ENCODE results near the gene CFAP126.
"Not testable (repeated sequence)": the region's sequence is repeated elsewhere in the genome, so short reads cannot be mapped to it uniquely, and the experiment has no call there.

CFAP126 gene, protein sequence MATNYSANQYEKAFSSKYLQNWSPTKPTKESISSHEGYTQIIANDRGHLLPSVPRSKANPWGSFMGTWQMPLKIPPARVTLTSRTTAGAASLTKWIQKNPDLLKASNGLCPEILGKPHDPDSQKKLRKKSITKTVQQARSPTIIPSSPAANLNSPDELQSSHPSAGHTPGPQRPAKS

DNA sequence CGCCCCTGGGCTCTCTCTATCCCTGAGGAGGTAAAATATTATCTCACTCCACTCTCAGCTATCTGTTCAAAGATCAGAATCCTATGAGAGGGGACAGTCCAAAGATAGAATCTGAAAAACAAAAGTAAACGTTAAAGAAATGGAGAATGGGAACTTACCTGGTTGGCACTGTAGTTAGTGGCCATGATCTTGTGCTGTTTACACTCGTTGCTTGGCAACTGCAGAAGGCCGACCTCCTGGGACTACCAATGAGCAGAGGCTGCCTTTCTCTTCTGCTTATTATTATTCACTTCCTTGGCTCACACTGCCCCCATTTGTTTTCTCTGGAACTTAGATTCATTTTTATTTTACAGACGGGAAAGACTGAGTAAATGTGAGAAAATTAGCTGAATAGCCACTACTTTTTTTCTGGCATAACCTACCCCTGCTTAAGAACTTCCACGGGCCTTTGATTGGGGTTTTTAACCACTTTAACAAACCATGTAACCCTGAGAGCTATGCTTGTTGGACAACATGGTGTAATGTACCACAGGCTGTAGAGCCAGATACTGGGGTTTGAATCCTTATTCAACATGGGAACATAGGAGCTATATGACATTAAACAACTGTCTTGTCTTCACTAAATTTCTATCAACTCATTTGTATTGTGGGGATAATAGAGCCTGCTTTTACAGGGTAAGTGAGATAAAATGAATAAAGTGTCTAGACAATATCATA is at the start of gene CFAP126:
CFAP126 (minus strand) TSS at position 193 of the 717 bp plus-strand sequence; CDS start at position 185, 8 bp downstream.
- DNase-seq = peak; percentile 31

DNA sequence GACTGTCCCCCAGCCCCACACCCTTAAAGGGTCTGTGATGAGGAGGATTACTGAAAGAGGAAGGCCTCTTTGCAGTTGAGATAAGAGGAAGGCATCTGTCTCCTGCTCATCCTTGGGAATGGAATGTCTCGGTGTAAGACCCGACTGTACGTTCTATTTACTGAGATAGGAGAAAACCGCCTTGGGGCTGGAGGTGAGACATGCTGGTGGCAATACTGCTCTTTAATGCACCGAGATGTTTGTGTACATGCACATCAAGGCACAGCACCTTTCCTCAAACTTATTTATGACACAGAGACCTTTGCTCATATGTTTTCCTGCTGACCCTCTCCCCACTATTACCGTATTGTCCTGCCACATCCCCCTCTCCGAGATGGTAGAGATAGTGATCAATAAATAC is 45.4 kb upstream of the CFAP126 start:
- not testable (repeated sequence) for DNase-seq

DNA sequence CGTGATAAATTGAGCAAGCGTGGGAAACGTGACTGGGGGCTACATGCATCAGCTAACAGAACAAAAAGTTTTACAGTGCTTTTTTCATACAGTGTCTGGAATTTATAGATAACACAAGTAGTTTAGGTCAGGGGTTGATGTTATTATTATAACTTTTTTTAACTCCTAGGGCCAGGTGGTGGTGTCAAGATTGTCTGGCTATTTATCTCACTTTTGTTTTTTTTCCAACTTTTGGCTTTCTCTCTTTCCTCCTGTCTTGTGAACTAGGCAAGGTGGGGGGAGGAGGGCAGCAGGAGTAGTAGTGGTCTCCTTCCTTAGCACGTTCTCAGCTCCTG is 42.9 kb upstream of the CFAP126 start:
- DNase-seq = not testable (repeated sequence)

DNA sequence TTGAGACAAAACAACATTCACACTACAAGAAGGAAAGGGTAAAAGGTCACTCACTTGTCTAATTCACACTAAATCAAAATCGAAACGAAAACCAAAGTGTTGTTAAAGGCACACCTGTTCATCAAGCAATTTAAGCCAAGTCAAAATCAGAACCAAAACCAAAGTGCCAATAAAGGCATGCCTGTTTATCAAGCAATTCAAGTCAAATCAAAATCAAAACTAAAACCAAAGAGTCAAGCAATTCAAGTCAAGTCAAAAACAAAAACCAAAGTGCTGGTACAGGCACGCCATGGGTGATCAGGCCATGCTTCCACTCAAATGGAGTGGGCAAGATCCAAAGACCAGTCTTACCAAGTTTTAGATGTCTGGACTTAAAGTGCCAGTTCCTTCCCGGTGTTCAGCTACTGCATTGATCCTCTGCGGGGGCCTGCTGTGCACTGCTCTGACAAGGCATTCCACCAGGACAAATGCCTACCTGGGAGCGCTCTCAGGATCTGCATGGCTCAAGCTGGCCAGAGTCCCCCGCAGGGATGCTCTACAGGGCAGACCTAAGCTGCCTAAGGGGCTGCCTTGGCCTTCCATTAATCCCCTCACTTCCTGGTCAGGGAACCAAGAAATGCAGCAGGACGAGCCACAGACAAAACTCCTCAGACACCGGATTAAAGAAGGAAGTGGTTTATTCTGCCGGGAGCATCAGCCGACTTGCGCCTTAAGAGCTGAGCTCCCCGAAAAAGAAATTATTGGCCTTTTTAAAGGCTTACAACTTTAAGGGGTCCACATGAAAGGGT is 42.4 kb upstream of the CFAP126 start:
- DNase-seq = peak; percentile 17

DNA sequence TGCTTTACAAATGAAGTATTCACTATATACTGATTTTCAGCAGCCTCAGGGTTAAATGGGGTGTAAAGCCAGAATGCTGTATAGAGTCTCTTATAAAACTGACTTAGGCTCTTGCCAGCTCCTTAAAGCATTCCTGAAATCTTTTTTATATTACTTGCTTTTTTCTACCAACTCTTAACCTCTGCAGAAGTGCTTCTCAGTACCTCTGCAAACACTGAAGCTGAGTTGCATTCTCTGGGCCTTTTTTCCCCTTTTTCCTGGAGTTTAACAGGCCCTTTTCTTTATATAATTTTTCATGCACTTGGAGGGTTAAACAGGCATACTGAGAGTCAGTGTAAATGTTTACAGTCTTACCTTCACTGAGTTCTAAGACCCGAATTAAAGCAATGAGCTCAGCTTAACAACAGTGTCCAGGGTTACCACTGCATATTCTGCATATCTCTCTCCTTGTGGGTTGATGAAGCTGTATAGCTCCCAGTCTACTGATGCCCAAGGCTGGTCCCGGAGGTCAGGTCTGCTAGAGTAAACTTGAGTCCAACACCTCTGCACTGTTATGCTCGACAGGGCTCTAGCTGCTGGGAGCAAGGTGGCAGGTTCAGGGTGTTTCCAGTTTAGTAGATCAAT is 40.9 kb upstream of the CFAP126 start:
- DNase-seq = no peak

DNA sequence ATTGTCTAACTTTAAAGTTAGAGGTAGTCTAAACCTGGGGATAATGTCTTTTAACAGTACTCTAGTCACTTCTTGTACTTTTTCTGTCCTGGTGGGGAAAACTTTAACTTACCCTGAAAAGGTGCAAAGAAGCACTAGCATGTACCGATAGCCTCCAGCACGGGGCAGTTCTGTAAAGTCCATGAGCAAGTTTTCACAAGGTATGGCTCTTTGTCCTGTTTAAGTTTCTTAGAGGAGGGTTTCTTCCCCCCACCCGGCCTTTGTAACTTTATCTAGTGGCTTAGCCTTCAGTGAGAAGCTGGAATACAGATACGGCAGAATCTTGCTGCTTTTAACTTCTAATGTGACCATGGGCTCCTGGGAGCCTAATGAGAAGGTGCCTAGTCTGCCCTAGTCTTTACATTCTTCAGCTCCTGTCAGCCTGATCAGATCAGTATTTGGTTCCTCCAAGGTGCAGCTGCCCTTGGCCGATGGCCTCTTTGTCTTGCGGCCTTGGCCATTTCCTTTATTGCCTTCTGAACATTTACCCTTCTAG is 39.8 kb upstream of the CFAP126 start:
- no peak for DNase-seq

DNA sequence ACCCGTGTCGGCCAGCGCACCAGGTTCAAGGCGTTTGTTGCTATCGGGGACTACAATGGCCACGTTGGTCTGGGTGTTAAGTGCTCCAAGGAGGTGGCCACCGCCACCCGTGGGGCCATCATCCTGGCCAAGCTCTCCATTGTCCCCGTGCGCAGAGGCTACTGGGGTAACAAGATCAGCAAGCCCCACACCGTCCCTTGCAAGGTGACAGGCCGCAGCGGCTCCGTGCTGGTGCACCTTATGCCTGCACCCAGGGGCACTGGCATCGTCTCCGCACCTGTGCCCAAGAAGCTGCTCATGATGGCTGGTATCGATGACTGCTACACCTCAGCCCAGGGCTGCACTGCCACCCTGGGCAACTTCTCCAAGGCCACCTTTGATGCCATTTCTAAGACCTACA is 38.9 kb upstream of the CFAP126 start:
- not testable (repeated sequence) for DNase-seq

DNA sequence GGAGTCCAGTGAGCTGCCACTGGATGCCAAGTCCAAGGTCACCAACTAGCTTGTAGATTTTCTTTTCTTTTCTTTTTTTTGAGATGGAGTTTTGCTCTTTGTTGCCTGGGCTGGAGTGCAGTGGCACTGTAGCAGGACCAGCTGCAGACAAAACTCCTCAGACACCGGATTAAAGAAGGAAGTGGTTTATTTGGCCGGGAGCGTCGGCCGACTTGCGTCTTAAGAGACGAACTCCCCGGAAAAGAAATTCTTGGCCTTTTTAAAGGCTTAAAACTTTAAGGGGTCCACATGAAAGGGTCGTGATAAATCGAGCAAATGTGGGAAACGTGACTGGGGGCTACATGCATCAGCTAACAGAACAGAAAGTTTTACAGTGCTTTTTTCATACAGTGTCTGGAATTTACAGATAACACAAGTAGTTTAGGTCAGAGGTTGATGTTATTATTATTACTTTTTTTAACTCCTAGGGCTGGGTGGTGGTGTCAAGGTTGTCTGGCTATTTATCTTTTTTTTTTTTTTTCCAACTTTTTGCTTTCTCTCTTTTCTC is 36.4 kb upstream of the CFAP126 start:
- no peak for DNase-seq

DNA sequence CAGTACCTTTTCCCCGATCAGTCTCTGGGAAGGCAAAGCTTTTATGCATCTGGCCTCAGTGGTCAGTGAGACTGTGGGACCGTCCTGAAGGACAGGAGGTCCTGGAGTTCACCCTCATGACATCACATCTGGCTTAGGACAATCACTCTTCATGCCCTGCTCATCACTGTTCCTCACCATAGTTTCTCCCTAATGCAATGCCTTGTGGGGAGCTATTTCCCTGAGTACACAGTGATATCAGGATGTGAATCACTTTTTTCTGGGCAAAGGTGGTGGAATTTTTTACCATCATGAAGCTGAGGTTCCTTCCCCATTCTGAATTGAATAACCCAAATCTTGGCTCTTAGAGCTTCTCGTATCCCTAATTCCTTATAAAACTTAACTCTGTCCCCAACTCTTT is 34.8 kb upstream of the CFAP126 start:
- no peak for DNase-seq

DNA sequence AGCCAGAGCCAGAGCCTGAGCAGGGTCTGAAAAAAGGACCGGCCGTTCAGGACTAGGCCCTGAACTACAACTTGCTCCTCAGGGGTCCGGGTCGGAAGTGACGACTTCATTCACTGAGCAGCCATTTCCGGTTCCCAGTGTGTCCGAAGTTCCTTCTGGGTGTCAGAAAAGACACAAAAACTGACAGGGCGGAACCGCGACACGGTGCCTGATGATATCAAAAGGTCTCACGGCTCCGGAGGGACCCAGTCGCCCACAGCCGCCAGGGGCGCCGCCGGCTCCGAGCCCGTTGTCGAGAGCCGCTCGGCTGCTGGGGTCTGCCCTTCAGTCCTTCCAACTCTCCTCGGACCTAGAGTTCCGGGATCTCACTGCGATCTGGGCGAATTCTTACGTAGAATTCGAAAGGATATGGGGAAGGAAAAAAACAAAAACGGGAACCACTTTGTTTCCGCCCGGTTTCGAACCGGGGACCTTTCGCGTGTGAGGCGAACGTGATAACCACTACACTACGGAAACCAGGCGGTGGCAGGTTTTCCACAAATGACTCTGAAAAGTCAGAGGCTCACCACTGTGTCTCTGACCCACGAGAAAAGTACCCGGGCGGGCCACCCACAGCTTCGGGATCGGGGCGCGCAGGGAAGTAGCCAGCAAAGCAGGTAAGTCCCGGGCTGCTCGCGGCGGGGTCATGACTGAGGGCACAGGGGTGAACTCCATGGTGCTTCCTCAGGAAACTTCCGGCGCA is 31.8 kb upstream of the CFAP126 start:
- peak; percentile 94 for DNase-seq

DNA sequence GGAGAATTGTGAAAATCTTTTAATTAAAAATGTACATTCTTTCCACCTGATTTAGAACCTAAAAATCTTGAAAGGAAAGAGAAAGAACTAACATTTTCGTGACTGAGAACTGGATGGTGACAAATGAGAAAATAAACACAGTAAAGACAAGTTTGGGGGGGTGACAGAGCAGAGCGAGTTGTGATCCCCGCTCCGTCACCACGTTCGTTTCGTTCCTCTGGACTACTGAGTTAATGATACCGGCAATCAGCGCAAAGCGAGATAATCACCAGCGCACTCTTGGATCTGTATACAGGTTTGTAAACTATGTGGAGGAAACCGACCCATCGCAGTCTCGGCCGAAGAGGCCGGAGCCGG is 31.2 kb upstream of the CFAP126 start:
- DNase-seq = no peak

DNA sequence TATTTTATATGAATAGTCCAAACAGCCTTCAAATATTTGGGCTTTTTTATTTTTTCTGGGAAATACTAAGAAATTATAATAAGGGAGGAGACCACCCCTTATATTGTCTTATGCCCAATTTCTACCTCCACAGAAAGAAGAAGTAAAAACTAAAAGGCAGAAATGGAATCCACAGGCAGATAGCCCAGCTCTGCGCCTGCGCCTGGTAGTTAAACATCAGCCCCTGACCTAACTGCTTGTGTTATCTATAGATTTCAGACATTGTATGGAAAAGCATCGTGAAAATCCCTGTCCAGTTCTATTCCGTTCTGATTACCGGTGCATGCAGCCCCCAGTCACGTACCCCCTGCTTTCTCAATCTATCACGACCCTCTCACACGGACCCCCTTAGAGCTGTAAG is 29.4 kb upstream of the CFAP126 start:
- not testable (repeated sequence) for DNase-seq

DNA sequence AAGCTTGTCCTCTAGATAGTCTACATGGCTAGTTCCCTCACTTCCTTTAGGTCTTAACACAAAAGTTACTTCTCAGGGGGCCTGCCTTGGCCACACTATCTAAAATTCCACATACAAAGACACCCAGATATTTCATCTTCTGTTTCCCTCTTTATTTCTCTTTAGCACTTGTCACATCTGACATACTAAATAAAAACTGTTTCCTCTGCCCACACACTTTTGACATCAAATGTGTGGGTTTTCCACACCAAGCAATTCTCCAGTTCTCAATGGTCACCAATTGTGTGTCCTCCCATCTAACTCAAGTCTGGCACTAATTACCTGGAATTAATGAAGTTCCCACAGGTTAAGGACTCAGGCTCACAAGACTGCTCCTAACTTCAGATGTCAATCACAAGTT is 25.5 kb upstream of the CFAP126 start:
- no peak for DNase-seq

DNA sequence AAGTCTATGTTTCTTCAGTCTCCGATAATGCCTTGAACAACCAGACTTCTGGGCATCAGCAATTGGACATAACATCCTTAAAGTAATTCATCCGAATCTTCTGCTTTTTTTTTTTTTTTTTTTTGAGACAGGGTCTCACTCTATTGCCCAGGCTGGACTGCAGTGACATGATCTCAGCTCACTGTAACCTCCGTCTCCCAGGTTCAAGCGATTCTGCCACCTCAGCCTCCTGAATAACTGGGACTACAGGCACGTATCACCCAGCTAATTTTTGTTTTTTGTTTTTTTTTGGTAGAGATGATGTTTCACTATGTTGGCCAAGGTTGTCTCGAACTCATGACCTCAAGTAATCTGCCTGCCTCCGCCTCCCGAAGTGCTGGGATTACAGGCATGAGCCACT is 23.9 kb upstream of the CFAP126 start:
- DNase-seq = no peak

DNA sequence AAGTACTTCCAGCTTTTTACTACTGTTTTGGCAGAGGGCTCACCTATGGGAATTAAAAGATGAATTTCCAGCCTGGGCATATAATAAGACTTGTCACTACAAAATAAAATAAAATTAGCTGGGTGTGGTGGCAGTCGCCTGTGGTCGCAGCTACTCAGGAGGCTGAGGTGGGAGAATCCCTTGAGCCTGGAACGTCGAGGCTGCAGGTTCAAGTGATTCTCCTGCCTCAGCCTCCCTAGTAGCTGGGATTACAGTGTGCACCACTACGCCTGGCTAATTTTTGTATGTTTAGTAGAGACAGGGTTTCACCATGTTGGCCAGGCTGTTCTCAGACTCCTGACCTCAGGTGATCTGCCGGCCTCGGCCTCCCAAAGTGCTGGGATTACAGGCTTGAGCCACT is 23.5 kb upstream of the CFAP126 start:
- DNase-seq = not testable (repeated sequence)

DNA sequence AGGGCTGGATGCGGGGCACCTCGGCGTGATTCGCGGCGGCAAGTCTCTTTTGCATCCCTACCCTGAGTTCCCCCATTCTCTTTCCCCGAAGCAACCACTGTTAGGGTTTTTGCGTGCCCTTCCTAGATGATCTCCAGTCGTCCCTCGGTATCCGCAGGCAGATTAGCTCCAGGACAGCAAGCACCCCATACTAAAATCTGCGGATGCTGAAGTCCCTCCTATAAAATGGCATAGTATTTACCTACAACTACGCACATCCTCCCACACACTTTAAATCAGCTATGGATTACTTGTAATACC is 22.8 kb upstream of the CFAP126 start:
- no peak for DNase-seq

DNA sequence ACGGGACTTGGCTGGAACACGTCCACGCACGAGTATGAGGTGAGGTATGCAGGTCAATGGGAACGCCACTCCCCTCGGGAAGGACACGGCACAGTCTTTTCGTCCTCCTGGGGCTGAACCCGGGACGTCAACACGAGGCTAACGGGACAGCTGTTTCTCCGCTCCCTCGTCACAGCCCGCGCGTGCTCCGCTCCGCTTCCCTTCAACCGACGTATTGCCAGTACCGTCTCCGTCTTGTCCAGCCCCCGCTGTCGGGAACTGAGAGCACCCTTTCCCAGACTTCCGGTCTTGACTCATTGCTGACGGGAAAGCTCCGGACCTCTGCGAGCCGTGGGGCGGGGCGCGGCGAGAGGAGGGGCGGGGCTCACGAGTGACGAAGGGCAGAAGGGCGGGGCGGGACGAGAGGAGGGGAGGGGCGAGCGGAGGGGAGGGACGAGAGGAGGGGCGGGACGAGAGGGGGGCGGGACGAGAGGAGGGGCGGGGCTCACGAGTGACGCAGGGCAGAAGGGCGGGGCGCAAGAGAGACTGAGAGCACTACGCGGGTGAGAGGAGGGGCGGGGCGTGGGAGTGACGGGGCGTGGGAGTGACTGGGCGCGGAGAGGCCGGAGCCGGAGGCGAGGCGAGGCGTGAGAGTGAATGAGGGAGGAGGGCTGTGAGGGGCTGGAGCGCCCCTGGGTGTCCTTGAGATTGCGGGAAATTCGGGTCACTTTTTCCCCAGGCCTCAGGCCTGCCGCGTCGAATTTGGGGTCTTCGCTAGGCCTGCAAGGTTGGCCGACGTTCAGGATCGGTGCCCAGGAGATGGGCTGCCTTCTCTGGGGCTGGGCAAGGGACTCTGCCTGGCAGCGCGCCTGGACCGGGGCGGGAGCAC is 22.2 kb upstream of the CFAP126 start:
- DNase-seq = peak; percentile 91

DNA sequence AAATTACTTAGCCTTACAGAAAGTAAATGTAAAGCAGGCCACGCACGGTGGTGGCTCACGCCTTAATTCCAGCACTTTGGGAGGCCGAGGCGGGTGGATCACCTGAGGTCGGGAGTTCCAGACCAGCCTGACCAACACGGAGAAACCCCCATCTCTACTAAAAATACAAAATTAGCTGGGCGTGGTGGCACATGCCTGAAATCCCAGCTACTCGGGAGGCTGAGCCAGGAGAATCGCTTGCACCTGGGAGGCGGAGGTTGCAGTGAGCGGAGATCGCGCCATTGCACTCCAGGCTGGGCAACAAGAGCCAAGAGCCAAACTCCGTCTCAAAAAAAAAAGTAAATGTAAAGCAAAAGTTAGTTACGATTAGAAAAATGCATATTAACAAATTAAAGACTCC is 21.5 kb upstream of the CFAP126 start:
- not testable (repeated sequence) for DNase-seq

DNA sequence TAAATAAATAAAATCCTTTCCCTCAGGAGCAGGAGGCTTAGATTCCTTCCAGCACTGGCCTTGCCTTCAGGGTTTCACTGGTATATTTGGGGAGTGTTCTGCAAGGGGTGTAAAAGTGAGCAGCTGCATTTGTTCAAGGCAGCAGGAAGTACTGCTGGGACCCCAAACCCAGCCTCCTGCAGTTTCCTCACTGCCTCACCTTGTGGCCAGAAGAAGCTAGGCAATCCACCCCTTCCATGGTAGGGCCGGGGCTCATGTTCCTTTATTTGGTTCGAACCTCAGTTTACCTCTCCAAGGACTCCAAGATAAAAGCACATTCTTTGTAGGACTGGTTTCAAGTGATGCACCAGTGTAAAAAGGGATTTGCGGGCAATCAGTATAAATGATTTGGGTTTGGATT is 21.0 kb upstream of the CFAP126 start:
- DNase-seq = no peak

DNA sequence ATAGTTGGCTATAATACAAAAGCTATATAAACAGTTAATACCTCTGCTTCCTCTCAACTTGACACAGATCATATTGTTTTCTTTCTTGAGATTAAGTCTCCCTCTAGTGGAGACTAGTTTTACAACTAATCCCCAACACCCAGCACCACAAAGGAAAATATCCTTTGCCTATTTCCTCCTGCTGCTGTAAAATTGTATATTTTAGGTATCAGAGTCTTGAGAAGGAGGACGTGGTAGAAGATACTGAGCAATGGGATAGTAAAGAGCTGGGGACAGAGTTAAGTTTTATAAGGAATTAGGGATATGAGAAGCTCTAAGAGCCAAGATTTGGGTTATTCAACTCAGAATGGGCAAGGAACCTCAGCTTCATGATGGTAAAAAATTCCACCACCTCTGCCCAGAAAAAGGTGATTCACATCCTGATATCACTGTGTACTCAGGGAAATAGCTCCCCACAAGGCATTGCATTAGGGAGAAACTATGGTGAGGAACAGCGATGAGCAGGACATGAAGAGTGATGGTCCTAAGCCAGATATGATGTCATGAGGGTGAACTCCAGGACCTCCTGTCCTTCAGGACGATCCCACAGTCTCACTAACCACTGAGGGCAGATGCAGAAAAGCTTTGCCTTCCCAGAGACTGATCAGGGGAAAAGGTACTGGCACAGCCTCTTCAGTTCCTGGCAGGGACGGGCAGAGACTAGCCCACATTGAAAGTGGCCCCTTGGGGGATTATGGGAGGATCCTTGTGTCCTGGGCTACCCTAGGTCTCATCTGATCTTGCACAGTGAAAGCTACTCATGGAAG is 14.7 kb upstream of the CFAP126 start:
- DNase-seq = no peak

DNA sequence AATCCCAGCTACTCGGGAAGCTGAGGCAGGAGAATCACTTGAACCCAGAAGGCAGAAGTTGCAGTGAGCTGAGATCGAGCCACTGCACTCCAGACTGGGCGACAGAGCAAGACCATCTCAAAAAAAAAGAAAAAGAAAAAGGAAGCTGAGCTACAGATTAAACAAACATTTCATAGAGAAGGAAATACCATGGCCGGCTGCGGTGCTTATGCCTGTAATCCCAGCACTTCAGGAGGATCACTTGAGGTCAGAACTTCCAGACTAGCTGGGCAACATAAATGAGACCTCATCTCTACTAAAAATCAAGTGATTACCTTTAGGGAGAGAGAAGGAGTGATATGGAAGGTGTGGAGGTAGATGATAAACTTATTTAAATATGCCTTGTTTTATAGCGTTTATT is 14.0 kb upstream of the CFAP126 start:
- no peak for DNase-seq
